ENCODE measurements around the gene LGALS13. TPM values are rescaled to one million over a fixed set of nuclear protein-coding genes. Genes with fewer than 3 reads are reported as not detected.

Gene LGALS13
- total and polyA plus RNA-seq, 2 of the 8 experiments (the other 6 are each of a cell fraction or from before 2014, with no cell fraction given) = not detected

- TF ChIP-seq CHD7 (IDR thresholded peaks at IDR 0.05; ENCODE audit: insufficient replicate concordance, low read length) = no peak
- TF ChIP-seq BCL11A (IDR thresholded peaks at IDR 0.05; ENCODE audit: low read depth in 2 of 2, low read length in 2 of 2) = no peak
- TF ChIP-seq TEAD4 (IDR thresholded peaks at IDR 0.05; ENCODE audit: low read depth, low read length) = no peak
- TF ChIP-seq E2F6 (IDR thresholded peaks at IDR 0.05) = no peak
- TF ChIP-seq KDM4A (IDR thresholded peaks at IDR 0.05; ENCODE audit: low read depth, low read length, severe bottlenecking) = no peak
- TF ChIP-seq JUND (IDR thresholded peaks at IDR 0.05; ENCODE audit: low read length) = no peak
- no peak for TF ChIP-seq SP4 (IDR thresholded peaks at IDR 0.05; ENCODE audit: low read length)
- no peak for TF ChIP-seq ATF2 (IDR thresholded peaks at IDR 0.05; ENCODE audit: low read length)
- TF ChIP-seq HDAC6 (IDR thresholded peaks at IDR 0.05; ENCODE audit: low read depth, low read length) = no peak
- TF ChIP-seq SIRT6 (IDR thresholded peaks at IDR 0.05; ENCODE audit: low read length) = no peak
Measured at GRCh38 chr19:39599116-39599515, 3.2 kb upstream of the LGALS13 start (continued).

All from H1 (cell line).